ENCODE measurements around the gene BSN.

- no peak for TF ChIP-seq CTCF (IDR thresholded peaks at IDR 0.05; ENCODE audit: borderline replicate concordance, extremely low read depth, low read length, poor library complexity, severe bottlenecking)
- TF ChIP-seq EZH2 (IDR thresholded peaks at IDR 0.05; ENCODE audit: borderline replicate concordance, low read depth, low read length, severe bottlenecking): no peak
These were observed 75.2 kb downstream of the BSN start for GRCh38 chr3:49629451-49629850.

Data from DND-41 (cell line).